SU-DHL-6 (cell line): ENCODE data around the gene DOK6.
"Not testable (repeated sequence)": the region's sequence is repeated elsewhere in the genome, so short reads cannot be mapped to it uniquely, and the experiment has no call there.

Experiments
- H2AFZ ChIP-seq: fragments of 200-600 bp; sonication (generic); 2 replicates; pipeline ENCODE4 v1.6.1; 2014; ENCODE audit warnings: low read depth, mild to moderate bottlenecking, moderate library complexity, mixed read lengths, antibody characterized with exemption, low read length; ENCODE audit not compliant: severe bottlenecking
- H3F3A ChIP-seq: fragments of 200-600 bp; shearing (Covaris generic); 2 replicates; pipeline ENCODE4 v1.6.0; 2016; ENCODE audit warnings: antibody characterized with exemption, mild to moderate bottlenecking; ENCODE audit not compliant: insufficient read depth
- H3K27ac ChIP-seq: fragments of 200-600 bp; sonication (generic); 2 replicates; pipeline ENCODE4 v1.5.1; 2016; ENCODE audit warnings: low read depth, mild to moderate bottlenecking, low read length, moderate library complexity, mixed read lengths
- H3K27me3 ChIP-seq: fragments of 200-600 bp; sonication (generic), shearing (Covaris generic); 2 replicates; pipeline ENCODE4 v1.6.0; 2014; ENCODE audit warnings: mild to moderate bottlenecking, low read length
- H3K36me3 ChIP-seq: fragments of 200-600 bp; sonication (generic); 2 replicates; pipeline ENCODE4 v1.6.1; 2014; ENCODE audit warnings: mild to moderate bottlenecking, low read length, mixed read lengths
- H3K4me2 ChIP-seq: fragments of 300-600, 200-600 bp; shearing (Covaris generic), sonication (generic); 2 replicates; pipeline ENCODE4 v1.6.0; 2014; ENCODE audit warnings: low read length, low read depth, mild to moderate bottlenecking; ENCODE audit not compliant: poor library complexity, severe bottlenecking
- H3K4me3 ChIP-seq: fragments of 200-600 bp; sonication (generic); 2 replicates; pipeline ENCODE4 v1.5.1; 2014; ENCODE audit warnings: antibody characterized with exemption, low read length, mild to moderate bottlenecking, mixed read lengths; ENCODE audit not compliant: insufficient read depth, poor library complexity, severe bottlenecking
- H3K79me2 ChIP-seq: fragments of 200-600 bp; sonication (generic); 2 replicates; pipeline ENCODE4 v1.6.1; 2014; ENCODE audit warnings: mild to moderate bottlenecking, low read length, moderate library complexity; ENCODE audit not compliant: insufficient read depth
- H3K9ac ChIP-seq: fragments of 200-600 bp; sonication (generic); 2 replicates; pipeline ENCODE4 v1.7.0; 2014; ENCODE audit warnings: mild to moderate bottlenecking, low read length
- H3K9me2 ChIP-seq: fragments of 200-600 bp; sonication (generic); replicated peaks from 2 replicates; pipeline ENCODE4 v1.6.1; 2014; ENCODE audit warnings: low read length; ENCODE audit not compliant: insufficient read depth
- H3K9me3 ChIP-seq: fragments of 200-600 bp; sonication (generic); 2 replicates; pipeline ENCODE4 v1.6.1; 2014; ENCODE audit warnings: low read length, mixed read lengths; ENCODE audit not compliant: insufficient read depth
- H4K20me1 ChIP-seq: fragments of 200-600 bp; sonication (generic); 2 replicates; pipeline ENCODE4 v1.6.1; 2014; ENCODE audit warnings: low read depth, mild to moderate bottlenecking, antibody characterized with exemption, low read length, moderate library complexity, mixed read lengths
- EZH2phosphoT487 ChIP-seq: fragments of 200-600 bp; sonication (generic), shearing (Covaris generic); conservative IDR thresholded peaks from 2 replicates; pipeline ENCODE4 v1.6.1; 2018; ENCODE audit warnings: mild to moderate bottlenecking, antibody characterized with exemption, low read length, moderate library complexity, mixed read lengths
- TF ChIP-seq, protein P1 (sequence below): fragments of 200-600 bp; sonication (generic); IDR thresholded peaks from one replicate; pipeline ENCODE4 v1.5.1; 2017; ENCODE audit warnings: antibody characterized with exemption, mild to moderate bottlenecking, low read length, moderate library complexity; ENCODE audit not compliant: insufficient read depth, poor library complexity, severe bottlenecking

The DOK6 gene

DNA sequence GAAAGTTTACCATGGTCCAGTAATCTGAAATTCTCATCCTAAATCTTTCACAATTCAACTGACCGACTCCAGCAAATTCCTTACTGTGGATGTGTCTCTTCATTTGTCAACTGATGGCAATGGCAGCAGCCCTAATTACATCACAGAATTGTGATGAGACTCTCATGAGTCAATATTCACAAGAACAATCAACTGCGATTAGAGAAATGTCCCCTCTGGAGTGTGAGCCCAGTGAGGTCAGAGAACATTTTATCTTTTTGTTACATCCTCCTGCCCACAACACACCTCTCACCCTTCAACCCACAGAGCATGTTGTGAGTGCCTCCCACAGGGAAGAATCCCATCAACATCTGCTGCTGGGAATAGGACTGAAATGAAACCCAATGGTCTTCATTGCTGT, 473.4 kb downstream of the DOK6 start:
- Histone ChIP-seq H3K27me3 (no peaks in the 10 kb centered on the region), H4K20me1 (no peaks in the 10 kb centered on the region), H3K9me3 (no peaks in the 10 kb centered on the region), H3K4me3 (no peak overlapping the region), H3K36me3 (no peaks in the 10 kb centered on the region), H3K27ac (no peak overlapping the region), H3K79me2 (no peaks in the 10 kb centered on the region), H3K9me2 (no peaks in the 10 kb centered on the region), H2AFZ (no peak overlapping the region), H3K4me2 (no peak overlapping the region), H3F3A (no peaks in the 10 kb centered on the region), H3K9ac (no peak overlapping the region)
- TF ChIP-seq, protein P1, sequence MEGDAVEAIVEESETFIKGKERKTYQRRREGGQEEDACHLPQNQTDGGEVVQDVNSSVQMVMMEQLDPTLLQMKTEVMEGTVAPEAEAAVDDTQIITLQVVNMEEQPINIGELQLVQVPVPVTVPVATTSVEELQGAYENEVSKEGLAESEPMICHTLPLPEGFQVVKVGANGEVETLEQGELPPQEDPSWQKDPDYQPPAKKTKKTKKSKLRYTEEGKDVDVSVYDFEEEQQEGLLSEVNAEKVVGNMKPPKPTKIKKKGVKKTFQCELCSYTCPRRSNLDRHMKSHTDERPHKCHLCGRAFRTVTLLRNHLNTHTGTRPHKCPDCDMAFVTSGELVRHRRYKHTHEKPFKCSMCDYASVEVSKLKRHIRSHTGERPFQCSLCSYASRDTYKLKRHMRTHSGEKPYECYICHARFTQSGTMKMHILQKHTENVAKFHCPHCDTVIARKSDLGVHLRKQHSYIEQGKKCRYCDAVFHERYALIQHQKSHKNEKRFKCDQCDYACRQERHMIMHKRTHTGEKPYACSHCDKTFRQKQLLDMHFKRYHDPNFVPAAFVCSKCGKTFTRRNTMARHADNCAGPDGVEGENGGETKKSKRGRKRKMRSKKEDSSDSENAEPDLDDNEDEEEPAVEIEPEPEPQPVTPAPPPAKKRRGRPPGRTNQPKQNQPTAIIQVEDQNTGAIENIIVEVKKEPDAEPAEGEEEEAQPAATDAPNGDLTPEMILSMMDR = no peak
- TF ChIP-seq EZH2phosphoT487 = no peak

DNA sequence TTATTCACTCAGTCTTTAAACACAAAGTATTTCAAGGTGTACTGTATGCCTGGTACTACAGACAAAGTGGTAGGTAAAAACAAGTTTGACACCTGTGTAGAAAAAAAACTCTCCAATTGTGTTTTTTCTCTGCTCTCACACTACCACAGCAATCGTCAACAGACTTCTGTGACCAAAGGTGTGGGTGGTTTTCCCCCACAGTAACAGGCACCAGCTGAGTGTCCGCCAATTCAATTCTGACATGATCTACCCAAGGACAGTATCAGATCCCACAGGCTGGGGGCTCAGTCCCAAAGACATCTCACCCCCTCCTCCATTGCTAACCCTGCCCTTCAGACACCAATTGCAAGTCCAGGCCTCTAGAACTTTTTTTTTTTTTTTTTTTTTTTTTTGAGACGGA, 475.8 kb downstream of the DOK6 start:
- no peaks in the 10 kb centered on the region for H3K9me2 ChIP-seq
- H4K20me1 ChIP-seq = no peaks in the 10 kb centered on the region
- TF ChIP-seq, protein P1 = no peak
- no peak for TF ChIP-seq EZH2phosphoT487
- no peak overlapping the region for H3K9ac ChIP-seq
- H3K79me2 ChIP-seq = no peaks in the 10 kb centered on the region
- no peak overlapping the region for H3K27ac ChIP-seq
- no peaks in the 10 kb centered on the region for H3F3A ChIP-seq
- H3K4me2 ChIP-seq = no peak overlapping the region
- H3K4me3 ChIP-seq = no peak overlapping the region
- H3K27me3 ChIP-seq = no peaks in the 10 kb centered on the region
- H2AFZ ChIP-seq = no peak overlapping the region
- no peaks in the 10 kb centered on the region for H3K36me3 ChIP-seq
- H3K9me3 ChIP-seq = no peaks in the 10 kb centered on the region

DNA sequence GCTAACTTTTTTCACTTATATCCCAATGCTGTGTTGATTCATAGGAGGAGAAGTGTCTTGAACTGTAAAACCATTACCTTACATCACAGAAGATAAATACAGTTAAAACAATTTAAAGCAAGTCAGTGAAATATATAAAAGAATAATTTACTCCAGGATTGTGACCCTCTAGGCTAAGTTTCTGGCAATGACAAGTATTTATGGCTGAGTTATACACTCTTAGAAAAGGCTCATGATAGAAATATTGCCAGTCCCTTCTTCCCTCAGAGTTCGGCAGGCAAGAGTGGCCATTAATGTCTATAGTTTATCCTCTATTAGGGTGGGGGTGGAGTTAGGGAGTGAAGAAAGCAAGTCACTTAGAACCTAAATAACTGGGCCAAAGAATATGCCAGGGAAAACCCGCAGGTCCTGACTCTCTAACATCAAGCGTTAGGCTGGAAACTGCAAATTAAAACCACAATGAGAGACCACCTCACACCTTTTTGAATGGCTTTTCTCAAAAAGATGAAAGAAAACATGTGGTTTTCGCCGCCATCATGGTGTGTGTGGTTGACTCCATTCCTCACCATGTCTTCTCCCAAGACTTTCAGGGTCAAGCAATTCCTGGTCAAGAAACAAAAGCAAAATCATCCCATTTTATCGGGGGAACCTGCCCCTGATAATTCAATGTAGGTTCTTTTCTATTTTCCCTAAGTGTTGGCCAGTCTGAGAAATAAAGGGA, 477.7 kb downstream of the DOK6 start:
- Histone ChIP-seq H3K27me3 (no peaks in the 10 kb centered on the region), H4K20me1 (no peaks in the 10 kb centered on the region), H3F3A (no peaks in the 10 kb centered on the region), H3K27ac (no peak overlapping the region), H3K9ac (no peak overlapping the region), H3K79me2 (no peaks in the 10 kb centered on the region), H3K9me3 (no peaks in the 10 kb centered on the region), H3K36me3 (no peaks in the 10 kb centered on the region), H2AFZ (no peak overlapping the region), H3K4me3 (no peak overlapping the region), H3K4me2 (no peak overlapping the region), H3K9me2 (no peaks in the 10 kb centered on the region)
- TF ChIP-seq, protein P1 = no peak
- TF ChIP-seq EZH2phosphoT487 = no peak

DNA sequence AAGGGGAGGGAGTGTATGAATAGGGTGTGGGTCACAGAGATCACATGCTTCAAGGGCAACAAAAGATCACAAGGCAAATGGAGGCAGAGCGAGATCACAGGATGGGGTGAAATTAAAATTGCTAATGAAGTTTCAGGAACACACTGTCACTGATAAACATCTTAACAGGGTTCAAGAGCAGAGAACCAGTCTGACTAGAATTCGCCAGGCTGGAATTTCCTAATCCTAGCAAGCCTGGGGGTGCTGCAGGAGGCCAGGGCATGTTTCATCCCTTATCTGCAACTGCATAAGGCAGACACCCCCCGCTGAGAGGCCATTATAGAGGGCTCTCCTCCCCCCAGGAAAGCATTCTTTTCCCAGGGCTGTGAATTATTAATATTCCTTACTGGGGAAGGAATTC, 478.4 kb downstream of the DOK6 start:
- H2AFZ ChIP-seq, H3K27me3 ChIP-seq, H4K20me1 ChIP-seq, H3K4me3 ChIP-seq, H3K4me2 ChIP-seq, H3K27ac ChIP-seq, H3F3A ChIP-seq, H3K36me3 ChIP-seq, H3K79me2 ChIP-seq, H3K9me3 ChIP-seq, H3K9ac ChIP-seq, H3K9me2 ChIP-seq: not testable (repeated sequence)
